H1 (cell line): Measurements from ENCODE around the gene MGAT5B. TPM values are rescaled to one million over a fixed set of nuclear protein-coding genes. Genes with fewer than 3 reads are reported as not detected.

Source experiments
- CHD2 ChIP-seq: IDR thresholded peaks from 2 replicates; pipeline ENCODE4 v1.6.1; 2012; ENCODE audit warnings: low read length, improper control_type of control experiment
- POU5F1 ChIP-seq: IDR thresholded peaks from 2 replicates; pipeline ENCODE4 v1.6.1; 2011; ENCODE audit warnings: low read depth, mild to moderate bottlenecking, low read length, moderate library complexity
- SP4 ChIP-seq: IDR thresholded peaks from 2 replicates; pipeline ENCODE4 v1.6.1; 2012; ENCODE audit warnings: low read length, inconsistent platforms
- polyA plus RNA-seq, 7 experiments: library from polyadenylated mRNA; depleted of rRNA in 3 of 7; stranded (reverse) in 5 of 7; unstranded in 2 of 7; fragments of >200 nt in 5 of 7; fragments of 200-250 nt in 2 of 7; gene quantifications; 1 replicate in 5 of 7; 2 replicates in 1 of 7; 4 replicates in 1 of 7; pipeline versions ENCODE4 v1.2.1 to v1.2.3, GENCODE V29; 2011 to 2013; ENCODE audit warnings: missing spikeins in 2 of 7, mixed read lengths in 2 of 7
- total RNA-seq: library from RNA; stranded (reverse); fragmentation: NEBNext Ultra II Directional; extraction: Animal tissue kit (Norgen Biotek cat#: 25700); gene quantifications from 2 replicates; pipeline ENCODE4 v1.2.1, GENCODE V29; 2021

MGAT5B gene
- total and polyA plus RNA-seq, 2 of the 8 experiments (the other 6 are each of a cell fraction or from before 2014, with no cell fraction given), result 7.9 to 8.2 TPM

DNA sequence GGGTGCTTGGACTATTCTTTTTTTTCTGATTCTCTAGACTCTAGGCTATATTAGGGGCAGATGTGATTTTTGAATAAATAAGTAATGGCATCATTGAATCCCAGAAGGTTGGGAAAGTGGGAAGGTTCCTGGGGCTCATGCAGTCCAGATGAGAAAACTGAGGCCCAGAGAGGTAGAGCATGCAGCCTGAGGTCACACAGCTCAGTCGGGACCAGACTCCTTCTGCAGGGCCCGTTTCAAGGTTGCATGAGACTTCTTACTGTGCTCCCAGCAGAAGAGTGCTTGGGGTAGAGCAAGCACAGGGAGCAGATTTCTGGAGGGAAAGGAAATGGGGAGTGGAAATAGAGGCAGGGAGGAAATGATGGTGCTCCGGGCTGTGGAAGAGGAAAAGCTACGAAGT lies 59.8 kb downstream of the MGAT5B start (continued):
- TF ChIP-seq CHD2 (no peak), SP4 (no peak), POU5F1 (no peak)
